Esophagus muscularis mucosa (tissue), 4 donors: Measurements from ENCODE around the gene TBC1D24.

ENCODE experiments used
- EP300 ChIP-seq: sonication (generic); formaldehyde crosslinking; IDR thresholded peaks from one replicate; pipeline ENCODE4 v1.6.1; 2017; ENCODE audit warnings: antibody characterized with exemption
- POLR2A ChIP-seq: fragments of 450-650 bp; IDR thresholded peaks from one replicate; pipeline ENCODE4 v1.6.1; 2017; ENCODE audit warnings: antibody characterized with exemption, moderate library complexity, mild to moderate bottlenecking, low read depth
- POLR2AphosphoS5 ChIP-seq, 2 donors: sonication (generic); formaldehyde crosslinking; IDR thresholded peaks; one replicate each; pipeline ENCODE4 v1.6.1; 2017; ENCODE audit warnings: antibody characterized with exemption in 2 of 2
- TF ChIP-seq, protein P1 (sequence below), 3 experiments: fragments of 200-600 bp in 2 of 3; fragments of 450-650 bp in 1 of 3; sonication (generic) in 2 of 3; IDR thresholded peaks; one replicate each; pipeline ENCODE4 v1.5.1; 2017 to 2019; ENCODE audit warnings: antibody characterized with exemption in 3 of 3, mild to moderate bottlenecking in 2 of 3, moderate library complexity in 1 of 3

DNA sequence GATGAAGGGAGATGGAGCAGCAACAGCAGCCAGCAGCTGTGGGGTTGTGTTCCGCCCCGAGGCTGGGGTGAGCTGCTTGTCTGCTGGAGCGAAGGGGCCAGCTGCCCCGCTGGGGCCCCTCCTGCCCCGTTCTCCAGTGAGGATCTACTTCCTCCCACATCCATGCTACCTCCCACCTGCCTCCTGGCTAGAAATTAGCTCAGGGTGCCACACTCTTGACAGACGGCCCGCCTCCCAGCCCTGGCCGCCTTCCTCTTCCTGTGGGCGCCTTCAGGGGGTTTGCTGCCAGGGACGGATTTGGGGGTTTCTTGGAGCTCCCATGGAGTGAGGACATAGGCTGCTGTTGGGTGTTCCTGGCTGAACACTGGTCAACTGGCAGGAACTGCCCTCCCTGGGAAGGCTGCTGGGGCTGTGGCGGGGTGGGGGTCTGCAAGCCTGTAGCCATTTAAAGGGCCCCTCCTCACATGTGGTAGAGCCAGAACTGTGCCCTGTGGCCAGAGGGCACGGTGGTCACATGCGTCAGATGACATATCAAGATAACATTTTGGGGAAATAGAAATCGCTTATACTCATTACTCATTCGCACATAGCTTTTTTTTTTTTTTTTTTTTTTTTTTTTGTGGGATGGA lies 13.1 kb downstream of the TBC1D24 start:
- TF ChIP-seq POLR2A (no peak), POLR2AphosphoS5 (IDR thresholded peaks at IDR 0.05) (no peak), EP300 (no peak)
- TF ChIP-seq, protein P1, sequence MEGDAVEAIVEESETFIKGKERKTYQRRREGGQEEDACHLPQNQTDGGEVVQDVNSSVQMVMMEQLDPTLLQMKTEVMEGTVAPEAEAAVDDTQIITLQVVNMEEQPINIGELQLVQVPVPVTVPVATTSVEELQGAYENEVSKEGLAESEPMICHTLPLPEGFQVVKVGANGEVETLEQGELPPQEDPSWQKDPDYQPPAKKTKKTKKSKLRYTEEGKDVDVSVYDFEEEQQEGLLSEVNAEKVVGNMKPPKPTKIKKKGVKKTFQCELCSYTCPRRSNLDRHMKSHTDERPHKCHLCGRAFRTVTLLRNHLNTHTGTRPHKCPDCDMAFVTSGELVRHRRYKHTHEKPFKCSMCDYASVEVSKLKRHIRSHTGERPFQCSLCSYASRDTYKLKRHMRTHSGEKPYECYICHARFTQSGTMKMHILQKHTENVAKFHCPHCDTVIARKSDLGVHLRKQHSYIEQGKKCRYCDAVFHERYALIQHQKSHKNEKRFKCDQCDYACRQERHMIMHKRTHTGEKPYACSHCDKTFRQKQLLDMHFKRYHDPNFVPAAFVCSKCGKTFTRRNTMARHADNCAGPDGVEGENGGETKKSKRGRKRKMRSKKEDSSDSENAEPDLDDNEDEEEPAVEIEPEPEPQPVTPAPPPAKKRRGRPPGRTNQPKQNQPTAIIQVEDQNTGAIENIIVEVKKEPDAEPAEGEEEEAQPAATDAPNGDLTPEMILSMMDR (IDR thresholded peaks at IDR 0.05) = no peak
